UCSD-AML1 (cell line): ENCODE results near the gene CLCA1.

ENCODE experiments used
- DNase-seq: peaks from one replicate; lab custom pipeline; 2025; ENCODE audit not compliant: unreplicated experiment; lab: John Stamatoyannopoulos, UW

CLCA1 gene

DNA sequence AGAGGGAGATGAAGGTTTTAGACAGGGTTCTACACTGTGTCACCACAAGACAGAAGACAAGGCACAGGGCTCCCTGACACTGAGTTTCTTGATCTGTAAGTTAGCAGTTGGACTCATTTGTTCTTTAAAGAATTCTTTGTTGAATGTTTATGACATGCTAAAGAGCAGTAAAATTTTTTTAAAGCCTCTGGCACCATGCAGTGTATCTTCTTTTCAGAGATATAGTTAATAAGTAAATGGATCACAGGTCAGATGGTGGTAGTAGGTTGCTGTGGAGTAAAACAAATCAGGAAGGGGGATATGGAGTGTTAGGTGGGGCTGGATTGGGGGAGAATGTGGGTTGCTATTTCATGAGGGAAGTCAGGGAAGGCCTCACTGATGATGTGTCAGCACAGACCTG lies 80.1 kb downstream of the CLCA1 start:
- no peak for DNase-seq
